Measurements from ENCODE around the gene FBXO31.

DNA sequence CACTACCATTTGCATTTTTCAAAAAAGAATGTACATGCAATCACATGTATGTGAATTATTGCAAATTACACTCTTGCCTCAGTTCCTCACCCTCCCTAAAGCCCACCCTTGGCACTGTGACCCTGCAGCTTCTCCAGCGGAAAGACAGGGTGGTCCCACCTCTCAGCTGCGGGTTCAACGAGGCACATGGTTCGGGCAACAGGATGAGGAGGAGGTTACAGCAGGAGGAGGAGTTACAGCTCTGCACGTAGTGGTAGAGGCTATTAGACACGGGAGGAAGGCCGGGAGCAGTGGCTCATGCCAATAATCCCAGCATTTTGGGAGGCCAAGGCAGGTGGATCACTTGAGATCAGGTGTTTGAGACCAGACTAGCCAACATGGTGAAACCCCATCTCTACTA, 71.6 kb downstream of the FBXO31 start:
- TF ChIP-seq EZH2phosphoT487 (IDR thresholded peaks at IDR 0.05; ENCODE audit: insufficient read depth, low read depth): no peak
- TF ChIP-seq EZH2 (IDR thresholded peaks at IDR 0.05; ENCODE audit: insufficient read depth, poor library complexity, severe bottlenecking): no peak
